ENCODE measurements around the gene USP19.

GRCh38 chr3:49132073-49132436 is 11.4 kb upstream of the USP19 start:
- TF ChIP-seq, protein P1, sequence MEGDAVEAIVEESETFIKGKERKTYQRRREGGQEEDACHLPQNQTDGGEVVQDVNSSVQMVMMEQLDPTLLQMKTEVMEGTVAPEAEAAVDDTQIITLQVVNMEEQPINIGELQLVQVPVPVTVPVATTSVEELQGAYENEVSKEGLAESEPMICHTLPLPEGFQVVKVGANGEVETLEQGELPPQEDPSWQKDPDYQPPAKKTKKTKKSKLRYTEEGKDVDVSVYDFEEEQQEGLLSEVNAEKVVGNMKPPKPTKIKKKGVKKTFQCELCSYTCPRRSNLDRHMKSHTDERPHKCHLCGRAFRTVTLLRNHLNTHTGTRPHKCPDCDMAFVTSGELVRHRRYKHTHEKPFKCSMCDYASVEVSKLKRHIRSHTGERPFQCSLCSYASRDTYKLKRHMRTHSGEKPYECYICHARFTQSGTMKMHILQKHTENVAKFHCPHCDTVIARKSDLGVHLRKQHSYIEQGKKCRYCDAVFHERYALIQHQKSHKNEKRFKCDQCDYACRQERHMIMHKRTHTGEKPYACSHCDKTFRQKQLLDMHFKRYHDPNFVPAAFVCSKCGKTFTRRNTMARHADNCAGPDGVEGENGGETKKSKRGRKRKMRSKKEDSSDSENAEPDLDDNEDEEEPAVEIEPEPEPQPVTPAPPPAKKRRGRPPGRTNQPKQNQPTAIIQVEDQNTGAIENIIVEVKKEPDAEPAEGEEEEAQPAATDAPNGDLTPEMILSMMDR (IDR thresholded peaks at IDR 0.05; ENCODE audit: low read length) = no peak
- no peak for TF ChIP-seq EZH2 (optimal IDR thresholded peaks at IDR 0.05; ENCODE audit: low read depth, low read length)

Data from MM.1S (cell line).